DND-41 (cell line): ENCODE measurements around the gene ARV1.
"Not testable (repeated sequence)": the region's sequence is repeated elsewhere in the genome, so short reads cannot be mapped to it uniquely, and the experiment has no call there.

Experiments used
- CTCF ChIP-seq: IDR thresholded peaks from 2 replicates; pipeline ENCODE4 v1.5.1; 2012; ENCODE audit warnings: borderline replicate concordance, low read length, moderate library complexity, mild to moderate bottlenecking; ENCODE audit not compliant: poor library complexity, severe bottlenecking; ENCODE audit errors: extremely low read depth
- EZH2 ChIP-seq: IDR thresholded peaks from 3 replicates; pipeline ENCODE4 v1.6.1; 2012; ENCODE audit warnings: borderline replicate concordance, low read depth, mild to moderate bottlenecking, moderate library complexity, low read length, inconsistent platforms; ENCODE audit not compliant: severe bottlenecking

- TF ChIP-seq CTCF, EZH2: not testable (repeated sequence)
These were observed 68.6 kb downstream of the ARV1 start for GRCh38 chr1:231047529-231047928.
